Caco-2 (cell line): Measurements from ENCODE around the gene DHX15. TPM values are rescaled to one million over a fixed set of nuclear protein-coding genes. Genes with fewer than 3 reads are reported as not detected.

Experiments used
- BruUV-seq: library from RNA; stranded (reverse); fragments of 400-500 nt; replicated peaks from 2 replicates; lab custom pipeline; 2021; lab: Mats Ljungman, UMichigan
- CTCF ChIA-PET: fragments of 300-600 bp; sonication (Branson Sonifier 250); formaldehyde crosslinking; loops from one replicate; lab custom pipeline; 2022; ENCODE audit warnings: antibody characterized with exemption; lab: Charles Lee
- POLR2A ChIA-PET: fragments of 300-600 bp; sonication (Branson Sonifier 250); formaldehyde crosslinking; loops from one replicate; lab custom pipeline; 2022; ENCODE audit warnings: antibody characterized with exemption; lab: Charles Lee
- DNase-seq, 2 experiments: peaks; one replicate each; pipeline versions ENCODE4 v3.0.0 to v3.0.0-alpha.2; 2020 to 2022
- H3K27me3 ChIP-seq: replicated peaks from 2 replicates; pipeline ENCODE4 v1.6.0; 2011; ENCODE audit warnings: low read length; ENCODE audit not compliant: control insufficient read depth, insufficient read depth
- H3K36me3 ChIP-seq: 2 replicates; pipeline ENCODE4 v1.5.1; 2011; ENCODE audit warnings: low read length; ENCODE audit not compliant: control insufficient read depth, insufficient read depth
- H3K4me1 ChIP-seq: fragments of 250-450 bp; sonication (Bioruptor Pico); 2 replicates; pipeline ENCODE4 v1.5.1; 2020; ENCODE audit warnings: mild to moderate bottlenecking
- H3K4me3 ChIP-seq: 2 replicates; pipeline ENCODE4 v1.5.1; 2011; ENCODE audit warnings: low read depth, mild to moderate bottlenecking, control low read depth, low read length
- H3K9me3 ChIP-seq: fragments of 250-450 bp; sonication (Bioruptor Pico); 2 replicates; pipeline ENCODE4 v1.5.1; 2020; ENCODE audit warnings: mild to moderate bottlenecking, moderate library complexity
- H3K27ac Mint-ChIP-seq: one replicate; pipeline ENCODE4 v1.8.0; 2022; ENCODE audit warnings: mixed read lengths; ENCODE audit not compliant: unreplicated experiment
- H3K27me3 Mint-ChIP-seq: one replicate; pipeline ENCODE4 v1.8.0; 2022; ENCODE audit warnings: mixed read lengths; ENCODE audit not compliant: insufficient read depth, unreplicated experiment
- H3K36me3 Mint-ChIP-seq: one replicate; pipeline ENCODE4 v1.8.0; 2022; ENCODE audit warnings: mild to moderate bottlenecking, mixed read lengths; ENCODE audit not compliant: insufficient read depth, unreplicated experiment
- H3K4me1 Mint-ChIP-seq: one replicate; pipeline ENCODE4 v1.8.0; 2022; ENCODE audit warnings: low read depth, mixed read lengths; ENCODE audit not compliant: unreplicated experiment
- H3K4me3 Mint-ChIP-seq: one replicate; pipeline ENCODE4 v1.8.0; 2022; ENCODE audit warnings: mild to moderate bottlenecking, moderate library complexity, mixed read lengths; ENCODE audit not compliant: unreplicated experiment
- H3K9me3 Mint-ChIP-seq: one replicate; pipeline ENCODE4 v1.8.0; 2022; ENCODE audit warnings: mixed read lengths; ENCODE audit not compliant: unreplicated experiment
- intact Hi-C: fragments of 100-400 bp; cut with micrococcal nuclease; formaldehyde crosslinking; loops from one replicate; pipeline ENCODE4 v1.10.0; 2022; ENCODE audit not compliant: unreplicated experiment
- total RNA-seq: library from RNA; stranded (reverse); gene quantifications from 2 replicates; pipeline ENCODE4 v1.2.3, GENCODE V29; 2022
- TF ChIP-seq, protein P1 (sequence below), 2 experiments: fragments of 200-600 bp in 1 of 2; IDR thresholded peaks; 1 replicate in 1 of 2; 2 replicates in 1 of 2; pipeline versions ENCODE4 v1.5.1 to v1.8.0; 2011 to 2022; ENCODE audit warnings: antibody characterized with exemption in 1 of 2, control low read depth in 1 of 2, inconsistent platforms in 1 of 2, low read depth in 1 of 2, low read length in 1 of 2, mild to moderate bottlenecking in 1 of 2, moderate library complexity in 1 of 2; ENCODE audit not compliant: insufficient read depth in 1 of 2, severe bottlenecking in 1 of 2, unreplicated experiment in 1 of 2

The DHX15 gene
- total RNA-seq, 1 experiment from 2014 or later = 154 TPM

DNA sequence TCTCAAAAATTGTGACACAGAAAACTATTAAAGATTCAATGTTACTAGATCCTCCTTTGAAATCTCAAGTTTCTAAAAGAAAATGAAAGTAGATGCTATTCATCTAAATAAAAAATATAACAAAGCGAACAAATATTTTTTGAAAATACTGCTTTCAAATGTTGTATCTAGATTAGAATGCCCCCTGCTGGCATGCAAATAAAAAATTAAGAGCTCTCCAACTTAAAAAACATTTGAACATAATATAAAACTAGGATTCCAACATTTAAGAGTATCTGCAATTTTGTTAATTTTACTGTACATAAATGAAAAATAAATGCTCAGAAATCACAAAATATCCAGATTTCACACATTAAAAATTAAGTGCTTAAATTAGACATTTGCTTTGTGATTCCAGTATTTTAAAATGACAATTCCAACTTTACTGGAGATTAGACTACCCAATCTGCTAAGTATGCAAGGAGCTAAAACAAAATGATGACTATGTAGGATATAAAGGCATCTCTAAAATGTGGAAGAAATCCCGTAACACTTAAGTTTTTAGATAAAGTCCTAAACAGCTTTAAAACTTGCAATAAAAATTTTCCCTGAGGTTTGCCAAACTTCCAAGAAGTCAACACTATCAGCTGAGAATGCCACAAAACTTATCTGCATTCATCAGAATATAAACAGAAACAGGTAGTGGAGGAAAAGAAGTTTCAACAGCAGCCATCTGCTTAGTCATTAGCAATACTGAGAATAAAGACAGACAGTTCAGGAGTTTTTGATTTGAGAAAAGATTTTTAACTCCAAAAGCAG, 32.7 kb downstream of the DHX15 start:
- H3K4me1 Mint-ChIP-seq = peaks cover 15% of the 10 kb centered on the region
- ChIA-PET POLR2A (interaction anchor here (1.4 kb wide), 1 partner anchor 33 kb away, joined by 4 read pairs; the partner anchor contains the start of gene DHX15), CTCF (no interaction called here)
- no peak overlapping the region for H3K4me3 ChIP-seq
- intact Hi-C loops = no loop called here
- H3K4me1 ChIP-seq = peaks cover 3% of the 10 kb centered on the region
- peaks cover 1% of the 10 kb centered on the region; the same call in 1 of the 2 replicates for H3K36me3 ChIP-seq
- no peaks in the 10 kb centered on the region for H3K27me3 ChIP-seq
- H3K9me3 ChIP-seq = no peaks in the 10 kb centered on the region
- DNase-seq = no peak
- H3K9me3 Mint-ChIP-seq = no peaks in the 10 kb centered on the region
- TF ChIP-seq, protein P1, sequence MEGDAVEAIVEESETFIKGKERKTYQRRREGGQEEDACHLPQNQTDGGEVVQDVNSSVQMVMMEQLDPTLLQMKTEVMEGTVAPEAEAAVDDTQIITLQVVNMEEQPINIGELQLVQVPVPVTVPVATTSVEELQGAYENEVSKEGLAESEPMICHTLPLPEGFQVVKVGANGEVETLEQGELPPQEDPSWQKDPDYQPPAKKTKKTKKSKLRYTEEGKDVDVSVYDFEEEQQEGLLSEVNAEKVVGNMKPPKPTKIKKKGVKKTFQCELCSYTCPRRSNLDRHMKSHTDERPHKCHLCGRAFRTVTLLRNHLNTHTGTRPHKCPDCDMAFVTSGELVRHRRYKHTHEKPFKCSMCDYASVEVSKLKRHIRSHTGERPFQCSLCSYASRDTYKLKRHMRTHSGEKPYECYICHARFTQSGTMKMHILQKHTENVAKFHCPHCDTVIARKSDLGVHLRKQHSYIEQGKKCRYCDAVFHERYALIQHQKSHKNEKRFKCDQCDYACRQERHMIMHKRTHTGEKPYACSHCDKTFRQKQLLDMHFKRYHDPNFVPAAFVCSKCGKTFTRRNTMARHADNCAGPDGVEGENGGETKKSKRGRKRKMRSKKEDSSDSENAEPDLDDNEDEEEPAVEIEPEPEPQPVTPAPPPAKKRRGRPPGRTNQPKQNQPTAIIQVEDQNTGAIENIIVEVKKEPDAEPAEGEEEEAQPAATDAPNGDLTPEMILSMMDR (IDR thresholded peaks at IDR 0.05; ENCODE audit: insufficient read depth in 1 of 2, low read depth in 1 of 2, low read length in 1 of 2, severe bottlenecking in 1 of 2, unreplicated experiment in 1 of 2) = peak; percentile 17 to 35
- no peak overlapping the region for H3K4me3 Mint-ChIP-seq
- no peak overlapping the region for H3K27ac Mint-ChIP-seq
- no TSS peak for BruUV-seq
- peaks cover 83% of the 10 kb centered on the region for H3K36me3 Mint-ChIP-seq
- H3K27me3 Mint-ChIP-seq = no peaks in the 10 kb centered on the region

DNA sequence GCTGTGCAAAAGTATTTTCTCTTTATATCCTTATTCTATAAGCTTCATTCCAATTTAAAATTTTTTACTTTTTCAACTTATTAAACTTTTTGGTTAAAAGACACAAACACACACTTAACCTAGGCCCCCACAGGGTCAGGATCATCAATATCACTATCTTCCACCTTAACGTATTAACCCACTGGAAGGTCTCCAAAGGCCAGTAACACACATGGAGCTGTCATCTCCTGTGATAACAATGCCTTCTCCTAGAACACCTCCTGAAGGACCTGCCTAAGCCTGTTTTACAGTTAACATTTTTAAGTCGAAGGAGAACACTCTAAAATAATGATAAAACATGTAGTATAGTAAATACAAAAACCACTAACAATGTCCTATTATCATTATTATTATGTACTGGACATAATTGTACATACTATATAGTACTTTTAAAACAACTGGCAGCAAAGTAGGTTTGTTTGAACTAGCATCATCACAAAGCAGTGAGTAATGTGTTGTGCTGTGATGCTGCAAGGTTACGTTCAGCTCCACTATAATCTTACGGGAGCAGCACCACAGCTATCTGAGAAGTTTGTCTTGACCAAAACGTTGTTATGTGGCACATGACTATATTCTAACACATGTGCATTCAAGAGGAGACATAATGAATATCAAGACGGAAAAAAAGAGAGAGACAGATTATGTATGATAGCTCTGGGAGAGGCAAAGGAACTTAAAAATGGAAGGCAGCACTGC, 33.7 kb downstream of the DHX15 start:
- H3K4me1 Mint-ChIP-seq = peaks cover 4% of the 10 kb centered on the region
- no peaks in the 10 kb centered on the region for H3K27me3 Mint-ChIP-seq
- BruUV-seq = no TSS peak
- no peaks in the 10 kb centered on the region for H3K9me3 Mint-ChIP-seq
- ChIA-PET POLR2A (interaction anchor here (1.4 kb wide), 1 partner anchor 34 kb away, joined by 4 read pairs; the partner anchor contains the start of gene DHX15), CTCF (interaction anchor here (0.7 kb wide), 1 partner anchor 9 kb away, joined by 4 read pairs; no protein-coding TSS in a partner anchor)
- H3K27ac Mint-ChIP-seq = no peak overlapping the region
- TF ChIP-seq, protein P1 (IDR thresholded peaks at IDR 0.05; ENCODE audit: insufficient read depth in 1 of 2, low read depth in 1 of 2, low read length in 1 of 2, severe bottlenecking in 1 of 2, unreplicated experiment in 1 of 2) = no peak
- no peaks in the 10 kb centered on the region for H3K4me1 ChIP-seq
- H3K36me3 ChIP-seq = peaks cover 1% of the 10 kb centered on the region; the same call in 1 of the 2 replicates
- intact Hi-C loops = no loop called here
- DNase-seq = no peak
- peaks cover 80% of the 10 kb centered on the region for H3K36me3 Mint-ChIP-seq
- no peaks in the 10 kb centered on the region for H3K9me3 ChIP-seq
- no peak overlapping the region for H3K4me3 Mint-ChIP-seq
- no peak overlapping the region for H3K4me3 ChIP-seq
- no peaks in the 10 kb centered on the region for H3K27me3 ChIP-seq

DNA sequence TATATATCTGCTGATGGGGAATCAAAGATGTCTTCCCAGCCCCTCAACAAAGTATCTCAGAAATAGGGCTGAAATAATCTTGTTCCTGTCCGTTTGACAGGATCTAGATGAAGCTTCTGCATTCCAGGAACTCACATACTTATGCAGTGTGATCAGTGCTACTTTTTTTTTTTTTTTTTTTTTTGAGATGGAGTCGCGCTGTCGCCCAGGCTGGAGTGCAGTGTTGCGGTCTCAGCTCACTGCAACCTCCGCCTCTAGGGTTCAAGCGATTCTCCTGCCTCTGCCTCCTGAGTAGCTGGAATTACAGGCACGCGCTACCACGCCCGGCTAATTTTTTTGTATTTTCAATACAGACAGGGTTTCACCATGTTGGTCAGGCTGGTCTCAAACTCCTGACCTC, 36.4 kb downstream of the DHX15 start:
- no peaks in the 10 kb centered on the region for H3K27me3 ChIP-seq
- ChIA-PET POLR2A (no interaction called here), CTCF (no interaction called here)
- Mint-ChIP-seq H3K4me3 (no peak overlapping the region), H3K36me3 (peaks cover 67% of the 10 kb centered on the region), H3K4me1 (no peaks in the 10 kb centered on the region), H3K27me3 (no peaks in the 10 kb centered on the region), H3K27ac (no peak overlapping the region), H3K9me3 (no peaks in the 10 kb centered on the region)
- H3K4me3 ChIP-seq = no peak overlapping the region
- no TSS peak for BruUV-seq
- H3K9me3 ChIP-seq = no peaks in the 10 kb centered on the region
- intact Hi-C loops = no loop called here
- DNase-seq = no peak
- no peaks in the 10 kb centered on the region for H3K4me1 ChIP-seq
- TF ChIP-seq, protein P1 (IDR thresholded peaks at IDR 0.05; ENCODE audit: insufficient read depth in 1 of 2, low read depth in 1 of 2, low read length in 1 of 2, severe bottlenecking in 1 of 2, unreplicated experiment in 1 of 2) = no peak
- H3K36me3 ChIP-seq = peaks cover 1% of the 10 kb centered on the region; the same call in 1 of the 2 replicates
